GM19043 (cell line): Measurements from ENCODE around the gene SPRR2E.
"Not testable (repeated sequence)": the region's sequence is repeated elsewhere in the genome, so short reads cannot be mapped to it uniquely, and the experiment has no call there.

Source experiments
- ATAC-seq: cut with Tn5 transposase; IDR thresholded peaks from one replicate; pipeline ENCODE4 v1.9.1; 2021; ENCODE audit warnings: low read depth; ENCODE audit not compliant: unreplicated experiment

SPRR2E gene

GRCh38 chr1:153071511-153071910 lies 22.8 kb downstream of the SPRR2E start, which contains the start of gene SPRR2B:
Gene SPRR2B, minus strand, starts transcription at chr1:153071611. Its CDS starts 772 bp downstream, at chr1:153070839.
- ATAC-seq: no peak

- no peak for ATAC-seq
These were observed 24.1 kb downstream of the SPRR2E start for GRCh38 chr1:153070243-153070642.

- ATAC-seq: no peak
These were observed 35.2 kb downstream of the SPRR2E start for GRCh38 chr1:153058826-153059784.

GRCh38 chr1:153058154-153058553 lies 36.2 kb downstream of the SPRR2E start:
- ATAC-seq: no peak

- ATAC-seq: no peak
These were observed 37.0 kb downstream of the SPRR2E start, which contains the start of gene SPRR2A for GRCh38 chr1:153057375-153057774. Gene SPRR2A, minus strand, starts transcription at chr1:153057512. Its CDS starts 777 bp downstream, at chr1:153056735.

GRCh38 chr1:153056111-153056510 lies 38.2 kb downstream of the SPRR2E start:
- ATAC-seq: not testable (repeated sequence)

GRCh38 chr1:153049211-153049610 lies 45.1 kb downstream of the SPRR2E start:
- no peak for ATAC-seq
